Body of pancreas (tissue), 4 donors: Measurements from ENCODE around the gene SERTM2.

Experiments used
- POLR2A ChIP-seq, 3 donors: fragments of 450-650 bp; IDR thresholded peaks; one replicate each; pipeline ENCODE4 v1.6.1; 2016; ENCODE audit warnings: antibody characterized with exemption in 3 of 3, mild to moderate bottlenecking in 2 of 3
- TF ChIP-seq, protein P1 (sequence below), 7 experiments: fragments of 450-650 bp in 4 of 7; fragments of 200-600 bp in 3 of 7; sonication (generic) in 3 of 7; IDR thresholded peaks; one replicate each; pipeline ENCODE4 v1.5.1; 2016 to 2019; ENCODE audit warnings: antibody characterized with exemption in 7 of 7

DNA sequence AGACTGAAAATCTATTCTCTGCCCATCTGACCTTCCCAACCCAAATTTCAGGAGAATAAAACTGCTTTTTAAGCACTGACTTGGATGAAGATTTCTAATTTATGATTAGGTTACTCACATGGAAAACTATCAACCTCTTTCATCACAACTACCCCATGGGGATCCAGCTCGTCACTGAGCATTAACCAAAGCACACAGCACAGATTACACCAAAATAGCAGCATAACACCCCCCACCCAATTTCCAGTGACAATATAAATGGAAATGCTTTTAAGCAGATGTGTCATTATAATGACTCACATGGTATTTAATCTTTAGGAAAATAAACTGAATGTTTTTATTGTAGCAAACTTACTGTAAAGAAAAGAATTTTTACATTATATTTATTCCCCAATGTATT is 9.7 kb downstream of the SERTM2 start:
- TF ChIP-seq, protein P1, sequence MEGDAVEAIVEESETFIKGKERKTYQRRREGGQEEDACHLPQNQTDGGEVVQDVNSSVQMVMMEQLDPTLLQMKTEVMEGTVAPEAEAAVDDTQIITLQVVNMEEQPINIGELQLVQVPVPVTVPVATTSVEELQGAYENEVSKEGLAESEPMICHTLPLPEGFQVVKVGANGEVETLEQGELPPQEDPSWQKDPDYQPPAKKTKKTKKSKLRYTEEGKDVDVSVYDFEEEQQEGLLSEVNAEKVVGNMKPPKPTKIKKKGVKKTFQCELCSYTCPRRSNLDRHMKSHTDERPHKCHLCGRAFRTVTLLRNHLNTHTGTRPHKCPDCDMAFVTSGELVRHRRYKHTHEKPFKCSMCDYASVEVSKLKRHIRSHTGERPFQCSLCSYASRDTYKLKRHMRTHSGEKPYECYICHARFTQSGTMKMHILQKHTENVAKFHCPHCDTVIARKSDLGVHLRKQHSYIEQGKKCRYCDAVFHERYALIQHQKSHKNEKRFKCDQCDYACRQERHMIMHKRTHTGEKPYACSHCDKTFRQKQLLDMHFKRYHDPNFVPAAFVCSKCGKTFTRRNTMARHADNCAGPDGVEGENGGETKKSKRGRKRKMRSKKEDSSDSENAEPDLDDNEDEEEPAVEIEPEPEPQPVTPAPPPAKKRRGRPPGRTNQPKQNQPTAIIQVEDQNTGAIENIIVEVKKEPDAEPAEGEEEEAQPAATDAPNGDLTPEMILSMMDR (IDR thresholded peaks at IDR 0.05): no peak
- TF ChIP-seq POLR2A (IDR thresholded peaks at IDR 0.05): no peak
